GM10266 (cell line): ENCODE measurements around the gene USP34.
"Not testable (repeated sequence)": the region's sequence is repeated elsewhere in the genome, so short reads cannot be mapped to it uniquely, and the experiment has no call there.

Source experiments
- DNase-seq: peaks from one replicate; pipeline ENCODE4 v3.0.0; 2012; ENCODE audit errors: extremely low spot score
- CTCF ChIP-seq: IDR thresholded peaks from 2 replicates; pipeline ENCODE4 v1.5.1; 2012; ENCODE audit warnings: mild to moderate bottlenecking, low read depth; ENCODE audit not compliant: control insufficient read depth, insufficient read depth; ENCODE audit errors: missing control alignments

The USP34 gene

GRCh38 chr2:61414674-61415073 lies 56.2 kb downstream of the USP34 start:
- DNase-seq, result no peak
- TF ChIP-seq CTCF, result no peak

DNA sequence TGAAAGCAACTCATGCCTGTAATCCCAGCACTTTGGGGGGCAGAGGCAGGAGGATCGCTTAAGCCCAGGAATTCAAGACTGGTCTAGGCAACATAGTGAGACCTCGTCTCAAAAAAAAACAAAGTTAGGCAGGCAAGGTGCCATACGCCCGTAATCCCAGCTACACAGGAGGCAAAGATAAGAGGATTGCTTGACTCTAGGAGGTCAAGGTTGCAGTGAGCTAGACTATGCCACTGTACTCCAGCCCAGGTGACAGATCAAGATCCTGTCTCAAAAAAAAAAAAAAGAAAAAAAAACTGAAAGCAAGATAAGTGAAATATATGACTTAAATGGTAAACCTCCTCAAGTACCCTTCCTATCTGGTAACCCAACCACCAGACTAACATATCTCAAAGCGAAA lies 59.8 kb downstream of the USP34 start:
- TF ChIP-seq CTCF, result no peak
- no peak for DNase-seq

- TF ChIP-seq CTCF, result no peak
- no peak for DNase-seq
Observed at GRCh38 chr2:61410185-61410584, 60.7 kb downstream of the USP34 start.

GRCh38 chr2:61405813-61406212 lies 65.1 kb downstream of the USP34 start:
- no peak for TF ChIP-seq CTCF
- no peak for DNase-seq

GRCh38 chr2:61404438-61404837 lies 66.4 kb downstream of the USP34 start:
- no peak for TF ChIP-seq CTCF
- no peak for DNase-seq

GRCh38 chr2:61398413-61398812 lies 72.5 kb downstream of the USP34 start:
- TF ChIP-seq CTCF, result no peak
- no peak for DNase-seq

GRCh38 chr2:61396005-61396404 lies 74.9 kb downstream of the USP34 start:
- TF ChIP-seq CTCF, result no peak
- DNase-seq, result no peak

- DNase-seq, result not testable (repeated sequence)
Observed at GRCh38 chr2:61387588-61387987, 83.3 kb downstream of the USP34 start.

DNA sequence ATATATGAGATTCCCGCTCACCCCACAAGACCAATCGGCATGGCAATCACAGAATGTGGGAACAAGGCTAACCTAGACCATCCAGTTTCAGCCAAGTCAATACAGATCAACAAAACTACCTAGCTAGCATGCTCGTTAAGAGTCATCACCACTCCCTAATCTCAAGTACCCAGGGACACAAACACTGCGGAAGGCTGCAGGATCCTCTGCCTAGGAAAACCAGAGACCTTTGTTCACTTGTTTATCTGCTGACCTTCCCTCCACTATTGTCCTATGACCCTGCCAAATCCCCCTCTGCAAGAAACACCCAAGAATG lies 90.0 kb downstream of the USP34 start:
- DNase-seq, result not testable (repeated sequence)
